GM18858 (cell line): ENCODE measurements around the gene HRK.

Experiments
- ATAC-seq: cut with Tn5 transposase; IDR thresholded peaks from one replicate; pipeline ENCODE4 v1.9.1; 2021; ENCODE audit not compliant: unreplicated experiment

HRK gene

DNA sequence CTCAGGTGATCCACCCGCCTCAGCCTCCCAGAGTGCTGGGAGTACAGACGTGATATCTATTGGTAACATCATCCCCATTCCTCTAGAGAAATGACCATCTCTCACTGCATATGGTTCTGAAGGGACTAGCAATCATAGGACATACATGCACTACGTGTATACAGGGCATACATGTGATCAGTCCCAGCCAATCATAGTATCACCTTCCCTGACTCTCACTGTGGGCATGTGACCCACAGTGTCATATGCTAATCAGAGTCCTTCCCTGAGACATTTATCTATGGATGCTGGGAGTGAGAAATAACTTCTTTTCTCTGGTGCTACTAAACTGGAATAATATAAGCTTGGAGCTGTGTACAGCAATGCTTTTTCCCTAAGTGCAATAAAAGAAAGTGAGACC, 17.4 kb upstream of the HRK start:
- ATAC-seq = no peak

DNA sequence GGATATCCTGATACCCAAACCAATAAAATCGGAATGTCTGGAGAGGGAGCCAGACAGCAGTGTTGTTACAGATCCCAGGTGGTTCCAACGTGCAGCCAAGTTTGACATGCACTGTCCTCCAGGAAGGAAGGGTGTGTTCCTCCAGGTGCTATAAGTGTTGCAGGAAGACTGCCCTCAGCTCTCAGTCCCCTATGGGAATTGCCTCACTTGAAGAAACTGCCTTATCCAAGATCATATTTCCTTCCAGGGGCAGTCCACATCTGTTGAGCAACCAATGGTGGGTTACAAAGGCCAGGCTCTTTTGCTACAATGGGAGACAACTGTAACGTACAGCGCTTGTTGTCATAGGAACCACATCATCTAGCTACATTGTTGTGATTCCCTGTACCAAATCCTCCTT, 16.2 kb upstream of the HRK start:
- no peak for ATAC-seq

DNA sequence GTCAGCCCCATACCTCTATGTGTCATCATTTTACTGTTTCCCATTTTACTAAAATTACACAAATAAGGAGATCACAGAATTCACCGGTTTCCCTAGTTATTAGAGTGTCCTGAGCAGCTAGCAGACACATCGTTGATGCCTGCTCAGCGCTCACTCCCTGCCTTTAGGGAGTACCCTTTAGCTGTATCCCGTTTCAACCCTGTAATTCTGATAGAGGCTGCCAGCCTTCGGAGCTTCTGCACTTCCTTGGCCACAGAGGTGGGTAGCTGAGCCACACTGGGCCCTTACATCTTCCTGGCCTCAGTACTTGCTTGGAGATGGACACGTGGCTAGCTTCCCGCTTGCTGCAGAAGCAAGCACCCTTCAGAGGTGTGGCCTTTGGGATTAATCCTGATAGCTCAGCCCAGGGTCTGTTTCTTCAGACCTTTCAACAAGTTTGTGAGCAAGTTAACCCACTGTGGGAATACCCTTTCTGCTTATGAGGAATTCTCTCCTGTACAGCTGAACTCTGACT, 15.2 kb upstream of the HRK start:
- ATAC-seq = no peak

GRCh38 chr12:116894913-116895312, 13.7 kb upstream of the HRK start:
- no peak for ATAC-seq

DNA sequence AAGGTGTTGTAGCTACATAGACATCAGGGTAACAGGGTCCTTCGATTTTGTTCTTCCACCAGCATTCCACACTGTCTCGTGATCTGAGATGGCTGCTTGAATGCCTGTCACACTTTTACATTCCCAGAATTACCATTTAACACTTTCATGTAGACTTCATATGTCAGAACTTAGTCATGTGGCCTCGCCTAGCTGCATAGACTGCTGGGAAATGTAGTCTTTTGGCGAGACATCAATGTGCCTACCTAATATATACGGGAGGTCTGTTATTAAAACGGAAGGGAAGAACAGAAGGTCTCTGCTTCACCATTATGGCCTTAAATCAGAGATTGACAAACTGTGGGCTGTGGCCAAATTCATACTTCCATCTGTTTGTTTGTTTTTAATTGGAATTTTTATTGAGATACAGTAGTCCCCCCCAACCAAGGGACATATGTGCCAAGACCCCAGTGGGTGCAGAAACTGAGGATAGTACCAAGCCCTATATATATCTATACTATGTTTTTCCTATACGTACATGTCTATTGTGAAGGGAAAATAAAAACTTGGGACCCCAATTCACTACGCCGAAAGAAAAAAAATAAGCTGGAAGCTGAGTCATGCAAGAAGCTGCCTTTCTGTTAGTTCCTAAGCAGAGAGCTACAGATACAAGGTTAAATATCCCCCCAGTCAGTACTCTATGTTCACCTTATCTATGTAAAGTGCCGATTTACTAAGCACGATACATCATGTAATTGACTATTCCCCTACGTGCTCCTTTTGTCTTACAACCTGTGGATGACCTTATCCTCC, 11.3 kb upstream of the HRK start:
- ATAC-seq = no peak

DNA sequence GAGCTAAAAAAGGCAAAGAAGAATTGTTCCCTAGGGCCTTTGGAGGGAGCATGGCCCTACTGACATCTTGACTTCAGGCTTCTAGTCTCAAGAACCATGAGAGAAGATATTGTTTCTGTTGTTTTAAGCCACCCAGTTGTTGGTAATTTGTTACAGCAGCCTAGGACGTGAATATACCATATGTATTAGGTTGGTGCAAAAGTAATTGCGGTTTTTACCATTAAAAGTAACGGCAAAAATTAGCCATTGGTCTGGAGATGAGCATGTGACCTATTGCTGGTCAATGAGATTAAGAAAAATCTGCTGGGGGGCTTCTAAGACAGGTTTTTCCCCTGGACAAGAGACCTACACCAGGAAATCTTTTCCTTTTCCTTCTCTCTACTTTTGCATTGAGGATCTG, 9.8 kb upstream of the HRK start:
- no peak for ATAC-seq

- ATAC-seq = no peak
Observed at GRCh38 chr12:116890330-116890729, 9.1 kb upstream of the HRK start.

DNA sequence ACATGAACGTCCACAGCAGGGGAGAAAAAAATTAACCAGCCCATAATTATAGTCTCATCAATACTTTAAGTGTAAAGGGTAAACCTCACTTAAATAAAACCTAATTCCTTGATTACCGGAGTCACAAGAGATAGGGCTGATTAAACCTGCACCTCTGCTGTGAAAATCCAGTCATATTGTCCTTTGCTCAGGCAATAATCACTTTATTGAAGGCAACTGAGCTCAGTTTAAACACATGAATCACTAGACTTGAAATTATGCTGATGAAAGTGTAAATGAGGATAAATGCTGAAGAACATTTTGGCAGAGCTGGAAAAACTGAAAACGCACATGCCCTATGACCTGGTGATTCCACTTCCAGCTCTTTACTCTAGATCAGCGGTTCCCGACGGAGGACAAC, 6.7 kb upstream of the HRK start:
- ATAC-seq = no peak

DNA sequence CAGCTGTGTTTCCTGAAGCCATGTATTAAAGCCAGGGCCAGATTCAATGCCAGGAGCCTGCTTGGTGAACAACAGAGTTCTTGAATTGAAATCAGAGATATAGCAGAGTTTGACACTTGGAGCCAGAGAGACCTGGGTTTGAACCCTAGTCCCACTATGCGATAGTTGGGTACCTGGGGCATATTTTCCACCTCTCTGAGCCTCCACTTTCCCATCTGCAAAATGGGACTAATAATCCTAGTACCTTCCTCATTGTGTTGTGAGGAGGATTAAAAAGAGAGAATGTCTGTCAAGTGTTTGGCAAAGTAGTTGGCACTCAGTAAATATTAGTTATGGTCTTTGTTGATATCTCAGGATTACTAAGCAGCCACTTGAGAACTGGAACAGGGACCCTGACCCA, 6.0 kb upstream of the HRK start:
- ATAC-seq = no peak

DNA sequence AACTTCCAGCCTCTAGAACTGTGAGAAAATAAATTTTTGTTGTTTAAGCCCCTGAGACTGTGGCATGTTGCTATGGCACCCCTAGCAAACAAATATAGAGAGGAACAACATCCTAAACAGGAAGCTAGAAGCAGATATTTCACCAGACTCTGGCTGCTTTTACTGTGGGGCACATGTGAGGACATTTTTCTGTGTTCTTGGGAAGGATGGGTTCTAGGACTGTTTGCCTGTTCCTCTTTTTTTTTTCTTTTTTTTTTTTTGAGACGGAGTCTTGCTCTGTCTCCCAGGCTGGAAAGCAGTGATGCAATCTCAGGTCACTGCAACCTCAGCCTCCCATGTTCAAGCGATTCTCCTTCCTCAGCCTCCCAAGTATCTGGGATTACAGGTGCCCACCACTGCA, 4.2 kb upstream of the HRK start:
- ATAC-seq = no peak

- ATAC-seq = no peak
Observed at GRCh38 chr12:116884871-116885270, 3.6 kb upstream of the HRK start.

GRCh38 chr12:116882742-116883141, 1.5 kb upstream of the HRK start:
- ATAC-seq = no peak

DNA sequence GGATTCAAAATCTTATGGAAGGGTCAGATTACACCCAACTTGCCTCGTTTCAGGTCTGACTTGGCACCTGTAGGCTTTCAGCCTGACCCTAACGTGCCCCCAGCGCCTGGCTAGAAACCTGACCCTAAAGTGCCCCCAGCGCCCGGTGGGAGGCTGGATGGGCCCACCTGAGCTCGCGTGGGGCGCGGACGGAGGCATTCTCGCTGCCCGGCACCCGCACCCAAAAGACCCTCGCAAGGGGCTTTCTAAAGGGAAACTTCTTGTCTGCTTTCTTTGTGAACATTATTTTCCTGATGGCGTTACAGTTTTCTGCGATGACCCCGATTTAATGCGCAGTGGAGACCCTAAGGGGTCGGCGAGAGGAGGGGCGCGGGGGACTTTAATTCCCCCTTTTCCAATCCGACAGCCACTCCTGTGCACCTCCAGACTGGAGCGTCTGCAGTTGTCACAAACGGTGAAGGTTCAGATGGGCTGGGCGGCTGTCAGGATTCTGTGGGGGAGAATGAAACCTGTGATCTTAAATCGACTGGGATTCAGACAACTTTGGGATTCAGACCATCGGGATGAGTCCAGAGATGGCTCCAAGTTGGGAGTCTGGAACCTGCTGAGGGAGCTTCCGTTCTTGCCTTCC, 751 bp upstream of the HRK start:
- no peak for ATAC-seq

DNA sequence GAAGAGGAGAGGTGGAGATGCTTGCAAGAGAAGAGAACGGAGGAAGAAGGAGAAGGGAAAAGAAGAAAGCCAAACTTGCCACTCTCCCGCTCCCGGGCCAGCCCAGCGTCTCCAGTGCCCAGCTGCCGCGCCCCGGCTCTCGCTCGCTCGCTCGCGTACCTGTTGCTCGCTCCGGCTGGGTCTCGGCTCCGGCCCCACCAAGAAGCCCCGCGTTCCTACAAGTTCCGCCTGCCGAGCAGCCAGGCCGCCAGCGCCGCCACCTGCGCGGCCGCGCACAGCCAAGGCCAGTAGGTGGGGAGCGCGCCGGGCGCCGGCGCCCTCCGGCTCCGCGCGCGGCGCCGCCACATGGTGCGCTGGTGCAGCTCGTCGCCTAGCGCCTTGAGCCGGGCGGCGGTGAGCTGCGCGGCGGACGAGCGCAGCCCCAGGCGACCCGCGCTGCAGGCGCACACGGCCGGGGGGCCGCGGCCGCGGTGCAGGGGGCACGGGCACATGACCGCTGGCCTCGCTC, 370 bp downstream of the HRK start:
- no peak for ATAC-seq

DNA sequence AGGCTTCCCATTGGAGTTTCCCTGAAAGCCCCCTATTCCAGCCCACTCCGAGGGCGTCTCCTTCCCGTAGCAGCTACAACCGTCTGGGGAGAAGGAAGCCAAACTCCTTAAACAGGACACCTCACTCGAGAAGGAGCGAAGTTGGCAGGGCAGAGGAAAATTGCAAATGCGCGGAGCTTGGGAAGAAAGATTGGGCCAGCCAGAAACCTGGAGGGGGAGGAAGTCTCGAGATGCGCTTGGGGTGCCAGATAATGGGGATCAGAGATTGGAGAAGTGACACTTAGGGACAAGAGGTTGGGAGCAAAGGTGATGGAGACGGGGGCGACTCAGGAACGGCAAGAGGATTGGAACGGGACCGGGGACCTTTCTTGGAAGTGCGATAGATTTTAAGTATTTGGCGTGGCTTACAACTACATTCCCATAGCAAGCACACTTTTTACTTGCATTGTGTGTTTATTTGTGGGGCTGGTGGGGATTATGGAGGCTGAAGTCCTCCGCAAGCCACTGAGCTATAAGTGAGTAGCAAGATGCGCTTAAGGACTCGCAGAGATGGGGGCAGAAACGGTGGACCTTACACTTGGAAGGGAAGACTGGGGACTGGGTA, 926 bp downstream of the HRK start:
- no peak for ATAC-seq

DNA sequence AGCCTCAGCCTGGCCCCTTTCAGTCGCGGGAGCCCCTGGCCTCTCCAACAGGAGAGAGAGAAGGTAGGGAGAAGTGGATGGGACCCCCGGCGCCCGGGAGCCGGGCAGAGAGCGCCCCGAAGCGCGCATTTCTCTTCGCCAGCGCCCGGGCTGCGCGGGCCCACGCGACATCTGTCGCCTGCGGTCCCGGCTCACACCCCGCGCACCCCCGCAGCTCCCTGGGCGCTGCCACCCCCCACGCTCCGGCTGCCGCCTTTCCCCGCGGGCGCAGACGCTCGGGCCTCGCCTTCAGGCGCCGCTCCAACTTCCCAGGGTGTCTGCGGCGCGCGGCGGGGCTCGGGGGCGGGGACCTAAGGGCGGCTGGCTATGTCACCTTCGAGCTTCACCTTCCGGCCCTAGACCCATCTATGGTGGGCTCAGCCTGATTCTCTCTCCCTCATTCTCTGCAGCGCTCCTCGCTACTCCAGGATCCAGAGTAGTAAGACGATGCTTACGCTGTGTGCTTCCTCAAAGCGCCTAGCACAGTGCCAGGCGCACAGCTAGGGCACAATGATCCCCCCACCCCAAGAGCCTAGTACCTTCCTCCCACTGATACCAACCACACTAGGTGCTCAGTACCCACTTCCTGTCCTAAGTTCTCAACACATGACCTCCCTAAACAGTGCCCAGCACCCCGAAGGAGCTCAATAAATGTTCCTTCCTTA, 1.6 kb downstream of the HRK start:
- ATAC-seq = no peak

DNA sequence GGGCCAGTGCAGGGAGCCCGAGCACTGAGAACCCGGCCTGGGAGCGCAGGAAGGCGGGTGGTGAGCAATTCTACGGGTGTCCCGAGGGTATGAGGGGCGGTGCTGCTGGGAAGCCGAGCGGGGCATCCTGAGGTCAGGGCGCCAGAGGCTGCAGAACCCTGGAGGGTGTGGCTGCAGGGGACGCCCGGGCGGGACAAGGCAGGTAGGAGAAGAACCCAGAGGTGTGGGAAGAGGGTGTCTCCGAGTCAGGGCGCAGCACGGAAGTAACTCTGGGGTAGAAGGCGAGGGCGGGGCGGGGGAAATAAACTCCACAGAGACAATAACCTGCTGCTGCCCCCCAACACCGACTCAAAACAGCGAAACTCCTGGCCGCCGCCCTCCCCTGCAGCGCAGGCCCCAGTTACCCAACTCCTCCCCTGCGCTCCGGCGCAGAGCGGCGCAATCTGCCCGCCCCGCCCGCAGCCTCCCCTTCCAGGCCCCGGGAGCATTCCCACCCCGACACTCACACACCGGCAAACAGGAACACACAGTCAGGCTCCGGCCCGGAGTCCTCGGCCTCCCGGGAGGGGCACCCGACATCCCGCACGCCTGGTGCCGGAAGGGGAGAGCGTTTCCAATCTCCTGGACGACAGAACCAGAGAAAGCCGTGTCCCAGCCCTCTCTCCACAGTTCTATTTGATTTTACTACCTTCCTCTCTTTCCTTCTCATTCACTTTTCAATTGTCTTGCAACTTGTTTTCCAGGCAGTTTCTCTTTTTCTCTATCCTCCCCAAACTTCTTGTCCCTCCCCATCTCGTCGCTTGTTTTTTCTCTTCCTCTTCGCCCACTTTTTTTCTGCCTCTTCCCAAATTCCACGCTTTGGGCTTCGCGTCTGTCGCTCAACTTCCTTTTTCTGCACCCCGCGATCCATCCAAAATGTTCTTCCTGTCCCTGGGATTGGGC, 2.4 kb downstream of the HRK start:
- ATAC-seq = no peak

DNA sequence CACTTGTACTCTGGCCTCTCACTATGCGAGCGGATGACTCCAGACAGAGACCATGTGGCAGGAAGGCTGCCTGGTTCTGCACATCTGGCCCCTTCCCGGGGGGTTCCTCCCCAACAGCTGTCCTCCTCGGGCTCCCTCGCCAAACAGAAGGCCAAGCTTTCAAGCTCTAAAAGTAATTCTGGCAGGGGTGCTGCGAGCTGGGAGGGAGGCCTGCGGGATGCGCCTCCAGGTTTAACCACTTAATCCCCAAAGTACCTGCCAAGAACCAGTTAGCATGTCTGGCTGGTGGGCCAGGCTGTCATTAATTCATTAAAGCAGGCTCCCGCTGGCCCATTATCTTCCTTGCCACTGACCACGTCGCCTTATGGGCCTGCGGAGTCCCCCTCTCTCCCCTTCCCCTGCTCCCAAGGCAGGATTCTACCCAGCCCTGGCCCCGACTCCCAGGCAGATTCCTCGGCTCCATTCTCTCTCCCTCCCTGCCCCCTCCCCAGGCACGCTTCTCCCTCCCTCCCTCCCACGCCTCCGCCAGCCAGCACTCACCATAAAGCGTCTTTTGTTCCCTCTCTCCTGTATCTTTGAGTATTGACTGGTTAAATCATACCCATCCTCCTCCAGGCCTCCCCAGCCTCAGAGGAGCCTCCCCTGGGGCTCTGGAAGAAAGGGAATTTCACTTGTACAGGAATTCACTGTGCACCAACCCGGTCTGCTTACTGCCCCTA, 4.9 kb downstream of the HRK start:
- no peak for ATAC-seq

DNA sequence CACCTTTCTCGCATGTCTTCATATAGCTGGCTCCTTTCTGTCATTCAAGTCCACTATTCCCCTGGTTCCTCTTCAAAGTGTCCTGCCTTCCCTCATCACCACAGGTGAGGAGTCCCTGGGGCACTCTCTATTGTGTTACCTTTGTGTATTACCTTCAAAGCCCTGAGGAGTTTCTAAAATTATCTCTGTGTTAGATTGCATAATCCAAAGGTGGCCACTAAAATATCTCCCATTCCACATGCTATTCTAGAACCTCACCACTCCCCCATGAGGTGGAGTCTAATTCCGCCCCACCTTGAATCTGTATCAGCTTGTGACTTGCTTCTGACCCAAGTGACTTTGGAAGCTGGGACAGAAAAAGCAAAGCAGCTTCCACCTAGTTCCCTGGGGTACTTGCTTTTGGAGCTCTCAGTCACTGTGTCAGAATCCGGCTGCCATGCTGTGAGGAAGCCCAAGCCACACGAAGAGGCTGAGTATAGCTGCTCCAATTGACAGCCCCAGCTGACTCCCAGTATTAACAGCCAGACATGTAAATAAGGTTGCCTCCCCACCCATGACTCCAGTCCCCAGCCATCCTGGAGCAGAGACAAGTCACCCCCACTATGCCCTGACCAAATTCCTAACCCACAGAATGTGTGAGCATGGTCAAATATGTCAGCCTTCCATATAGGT, 6.8 kb downstream of the HRK start:
- no peak for ATAC-seq
